PC-9 (cell line): Measurements from ENCODE around the gene NGB.

Source experiments
- EZH2 ChIP-seq: fragments of 200-600 bp; sonication (generic); IDR thresholded peaks from 2 replicates; pipeline ENCODE4 v1.8.0; 2017; ENCODE audit warnings: antibody characterized with exemption, low read depth
- TF ChIP-seq, protein P1 (sequence below): fragments of 200-600 bp; sonication (generic); conservative IDR thresholded peaks from 2 replicates; pipeline ENCODE4 v1.6.1; 2017; ENCODE audit warnings: mixed run types, antibody characterized with exemption, mild to moderate bottlenecking, moderate library complexity

DNA sequence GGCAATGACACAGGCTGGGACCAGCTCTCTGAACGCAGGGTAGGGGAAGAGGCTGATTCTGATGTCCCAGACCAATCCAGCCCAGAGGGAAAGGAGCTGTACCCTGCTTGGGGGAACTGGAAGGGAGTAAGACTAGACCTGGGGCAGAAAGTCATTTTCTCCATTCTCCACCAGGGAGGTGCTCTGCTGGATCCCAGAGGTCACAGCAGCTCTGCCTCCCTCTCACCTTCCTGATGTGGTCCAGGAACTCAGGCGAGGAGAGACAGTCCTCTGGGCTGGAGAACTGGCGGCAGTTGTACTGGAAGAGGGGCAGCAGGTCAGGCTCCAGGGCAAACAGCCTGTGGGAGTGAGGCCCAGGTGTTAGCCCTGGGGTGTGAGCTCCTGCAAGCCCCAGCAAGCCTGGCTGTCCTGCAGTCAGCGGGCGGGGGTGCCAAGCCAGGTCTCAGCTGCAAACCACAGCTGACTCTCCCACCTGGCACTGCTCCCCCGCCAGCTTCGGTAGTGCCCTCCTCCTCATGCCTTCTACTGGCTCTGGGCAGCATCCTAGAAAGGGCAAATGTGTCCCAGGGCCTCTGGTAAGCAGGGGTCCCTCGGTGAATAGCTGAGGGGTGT is 1.9 kb downstream of the NGB start:
- TF ChIP-seq, protein P1, sequence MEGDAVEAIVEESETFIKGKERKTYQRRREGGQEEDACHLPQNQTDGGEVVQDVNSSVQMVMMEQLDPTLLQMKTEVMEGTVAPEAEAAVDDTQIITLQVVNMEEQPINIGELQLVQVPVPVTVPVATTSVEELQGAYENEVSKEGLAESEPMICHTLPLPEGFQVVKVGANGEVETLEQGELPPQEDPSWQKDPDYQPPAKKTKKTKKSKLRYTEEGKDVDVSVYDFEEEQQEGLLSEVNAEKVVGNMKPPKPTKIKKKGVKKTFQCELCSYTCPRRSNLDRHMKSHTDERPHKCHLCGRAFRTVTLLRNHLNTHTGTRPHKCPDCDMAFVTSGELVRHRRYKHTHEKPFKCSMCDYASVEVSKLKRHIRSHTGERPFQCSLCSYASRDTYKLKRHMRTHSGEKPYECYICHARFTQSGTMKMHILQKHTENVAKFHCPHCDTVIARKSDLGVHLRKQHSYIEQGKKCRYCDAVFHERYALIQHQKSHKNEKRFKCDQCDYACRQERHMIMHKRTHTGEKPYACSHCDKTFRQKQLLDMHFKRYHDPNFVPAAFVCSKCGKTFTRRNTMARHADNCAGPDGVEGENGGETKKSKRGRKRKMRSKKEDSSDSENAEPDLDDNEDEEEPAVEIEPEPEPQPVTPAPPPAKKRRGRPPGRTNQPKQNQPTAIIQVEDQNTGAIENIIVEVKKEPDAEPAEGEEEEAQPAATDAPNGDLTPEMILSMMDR, result no peak
- no peak for TF ChIP-seq EZH2
